Subcutaneous adipose tissue (tissue), 4 donors: ENCODE data around the gene HEATR5A. TPM values are rescaled to one million over a fixed set of nuclear protein-coding genes. Genes with fewer than 3 reads are reported as not detected.

Source experiments
- CTCF ChIP-seq: fragments of 450-650 bp; IDR thresholded peaks from one replicate; pipeline ENCODE4 v1.5.1; 2016; ENCODE audit warnings: low read depth, mild to moderate bottlenecking, control low read depth, antibody characterized with exemption, moderate library complexity
- total RNA-seq, 4 donors: library from RNA; depleted of rRNA; stranded (reverse); fragments of >200 nt; gene quantifications; one replicate each; pipeline ENCODE4 v1.1.0, GENCODE V29; 2016

HEATR5A gene
- total RNA-seq, 4 donors from 2014 or later, result 27.3 to 40.6 (median 36.3) TPM

- no peak for TF ChIP-seq CTCF
These were observed 14.9 kb upstream of the HEATR5A start for GRCh38 chr14:31435276-31435675.

GRCh38 chr14:31430634-31431264 lies 10.4 kb upstream of the HEATR5A start:
- no peak for TF ChIP-seq CTCF

- TF ChIP-seq CTCF, result no peak
These were observed 9.4 kb upstream of the HEATR5A start for GRCh38 chr14:31429791-31430190.

GRCh38 chr14:31428011-31428410 lies 7.7 kb upstream of the HEATR5A start:
- TF ChIP-seq CTCF, result no peak

GRCh38 chr14:31426663-31427062 lies 6.3 kb upstream of the HEATR5A start:
- TF ChIP-seq CTCF, result no peak

- no peak for TF ChIP-seq CTCF
These were observed 5.6 kb upstream of the HEATR5A start for GRCh38 chr14:31425905-31426304.

- TF ChIP-seq CTCF, result no peak
These were observed 850 bp upstream of the HEATR5A start for GRCh38 chr14:31421200-31421599.
